H1 (cell line): ENCODE data around the gene SAMD15. TPM values are rescaled to one million over a fixed set of nuclear protein-coding genes. Genes with fewer than 3 reads are reported as not detected.

Source experiments
- CTCF ChIA-PET: fragments of 300-600 bp; sonication (Branson Sonifier 250); formaldehyde crosslinking; loops from one replicate; lab custom pipeline; 2021; ENCODE audit not compliant: partially characterized antibody; lab: Charles Lee
- POLR2A ChIA-PET: fragments of 300-600 bp; sonication (Branson Sonifier 250); formaldehyde crosslinking; loops from one replicate; lab custom pipeline; 2021; ENCODE audit warnings: inconsistent platforms; ENCODE audit not compliant: partially characterized antibody; lab: Charles Lee
- DNase-seq, 2 experiments: peaks; one replicate each; pipeline versions ENCODE4 v3.0.0 to v3.0.0-alpha.2; 2010 to 2022; ENCODE audit warnings: low spot score in 2 of 2, low read depth in 1 of 2, mixed read lengths in 1 of 2
- FAIRE-seq: peaks from 2 replicates; lab custom pipeline; 2011; peaks lifted over from hg19 to GRCh38; lab: Jason Lieb, UNC
- H2AFZ ChIP-seq: 2 replicates; pipeline ENCODE4 v1.8.1; 2012; ENCODE audit warnings: low read length, inconsistent platforms
- H2AK5ac ChIP-seq: 2 replicates; pipeline ENCODE4 v1.6.1; 2013; ENCODE audit warnings: low read depth, low read length
- H2BK120ac ChIP-seq: replicated peaks from 2 replicates; pipeline ENCODE3; 2013; ENCODE audit warnings: low read depth, low read length, inconsistent platforms
- H2BK12ac ChIP-seq: 2 replicates; pipeline ENCODE4 v1.6.1; 2013; ENCODE audit warnings: low read depth, low read length
- H2BK15ac ChIP-seq: 2 replicates; pipeline ENCODE4 v1.6.1; 2013; ENCODE audit warnings: low read length
- H2BK20ac ChIP-seq: 2 replicates; pipeline ENCODE4 v1.6.1; 2013; ENCODE audit warnings: low read length
- H2BK5ac ChIP-seq: 2 replicates; pipeline ENCODE4 v1.6.1; 2013; ENCODE audit warnings: low read depth, low read length
- H3K14ac ChIP-seq: 2 replicates; pipeline ENCODE4 v1.6.1; 2013; ENCODE audit warnings: inconsistent platforms; ENCODE audit not compliant: insufficient read length
- H3K18ac ChIP-seq: 2 replicates; pipeline ENCODE4 v1.6.1; 2013; ENCODE audit warnings: low read length; ENCODE audit errors: extremely low read depth
- H3K23ac ChIP-seq: 2 replicates; pipeline ENCODE4 v1.6.1; 2013; ENCODE audit warnings: inconsistent platforms; ENCODE audit not compliant: insufficient read length
- H3K23me2 ChIP-seq: 2 replicates; pipeline ENCODE4 v1.6.1; 2013; ENCODE audit warnings: low read depth, low read length
- H3K27ac ChIP-seq: 2 replicates; pipeline ENCODE4 v1.6.1; 2011; ENCODE audit warnings: low read depth, low read length, inconsistent platforms
- H3K27me3 ChIP-seq, 4 experiments: replicated peaks in 1 of 4; 1 replicate in 1 of 4; 2 replicates in 3 of 4; pipeline versions ENCODE4 v1.6.1 to v1.8.1; 2011 to 2013; ENCODE audit warnings: low read length in 3 of 4, mild to moderate bottlenecking in 3 of 4, inconsistent platforms in 2 of 4, mixed read lengths in 2 of 4, moderate library complexity in 1 of 4; ENCODE audit not compliant: control insufficient read depth in 3 of 4, insufficient read depth in 3 of 4; ENCODE audit errors: extremely low read depth in 1 of 4
- H3K36me3 ChIP-seq, 4 experiments: 2 replicates each; pipeline versions ENCODE4 v1.6.1 to v1.8.1; 2011 to 2013; ENCODE audit warnings: mild to moderate bottlenecking in 4 of 4, low read length in 3 of 4, moderate library complexity in 2 of 4, control low read depth in 1 of 4, inconsistent platforms in 1 of 4; ENCODE audit not compliant: insufficient read depth in 4 of 4, control insufficient read depth in 2 of 4
- H3K4ac ChIP-seq: replicated peaks from 2 replicates; pipeline ENCODE3; 2013; ENCODE audit warnings: low read length, low read depth, mixed read lengths, inconsistent platforms; ENCODE audit not compliant: insufficient read length
- H3K4me1 ChIP-seq, 4 experiments: replicated peaks in 1 of 4; 1 replicate in 1 of 4; 2 replicates in 3 of 4; pipeline versions ENCODE4 v1.6.1 to v1.8.1; 2011 to 2013; ENCODE audit warnings: low read length in 3 of 4, inconsistent platforms in 2 of 4, mixed read lengths in 1 of 4; ENCODE audit not compliant: insufficient read depth in 4 of 4, control insufficient read depth in 3 of 4
- H3K4me2 ChIP-seq, 2 experiments: 2 replicates each; pipeline versions ENCODE4 v1.6.1 to v1.8.1; 2011 to 2013; ENCODE audit warnings: low read depth in 2 of 2, low read length in 2 of 2, control low read depth in 1 of 2, inconsistent platforms in 1 of 2, mild to moderate bottlenecking in 1 of 2; ENCODE audit not compliant: insufficient read depth in 1 of 2
- H3K4me3 ChIP-seq, 4 experiments: fragments of 200-600, 300-600 bp in 1 of 4; sonication (generic), shearing (Covaris generic), sonication (Bioruptor Twin) in 1 of 4; 2 replicates each; pipeline versions ENCODE4 v1.5.1 to v1.8.1; 2011 to 2016; ENCODE audit warnings: low read length in 4 of 4, low read depth in 3 of 4, control low read depth in 2 of 4, inconsistent platforms in 2 of 4, mild to moderate bottlenecking in 2 of 4, mixed read lengths in 1 of 4, moderate library complexity in 1 of 4; ENCODE audit not compliant: insufficient read depth in 2 of 4; ENCODE audit errors: extremely low read depth in 1 of 4
- H3K56ac ChIP-seq: replicated peaks from 2 replicates; pipeline ENCODE3; 2013; ENCODE audit warnings: low read depth, mild to moderate bottlenecking, mixed read lengths, low read length, inconsistent platforms; ENCODE audit not compliant: insufficient read length
- H3K79me1 ChIP-seq: 2 replicates; pipeline ENCODE4 v1.6.1; 2013; ENCODE audit warnings: low read depth, low read length, control low read depth
- H3K79me2 ChIP-seq, 2 experiments: 2 replicates each; pipeline versions ENCODE4 v1.6.1 to v1.8.1; 2012 to 2013; ENCODE audit warnings: low read length in 2 of 2, mild to moderate bottlenecking in 2 of 2, inconsistent platforms in 1 of 2; ENCODE audit not compliant: insufficient read depth in 2 of 2, control insufficient read depth in 1 of 2
- H3K9ac ChIP-seq, 4 experiments: replicated peaks in 1 of 4; 1 replicate in 1 of 4; 2 replicates in 3 of 4; pipeline versions ENCODE4 v1.6.1 to v1.8.1; 2011 to 2013; ENCODE audit warnings: low read depth in 3 of 4, low read length in 3 of 4, control low read depth in 2 of 4, mild to moderate bottlenecking in 2 of 4, moderate library complexity in 2 of 4, inconsistent platforms in 1 of 4; ENCODE audit errors: extremely low read depth in 1 of 4
- H3K9me3 ChIP-seq, 2 experiments: 2 replicates each; pipeline versions ENCODE4 v1.6.1 to v1.8.1; 2012 to 2013; ENCODE audit warnings: mild to moderate bottlenecking in 2 of 2, moderate library complexity in 2 of 2, control low read depth in 1 of 2, inconsistent platforms in 1 of 2, low read depth in 1 of 2, low read length in 1 of 2, mixed read lengths in 1 of 2; ENCODE audit not compliant: insufficient read depth in 2 of 2
- H4K20me1 ChIP-seq, 2 experiments: replicated peaks in 1 of 2; 2 replicates each; pipeline versions ENCODE3 to v1.8.1; 2011 to 2013; ENCODE audit warnings: inconsistent platforms in 2 of 2, low read length in 2 of 2, mild to moderate bottlenecking in 1 of 2; ENCODE audit not compliant: insufficient read depth in 2 of 2, control insufficient read depth in 1 of 2
- H4K5ac ChIP-seq: 2 replicates; pipeline ENCODE4 v1.6.1; 2013; ENCODE audit warnings: low read length, low read depth, mixed read lengths, inconsistent platforms; ENCODE audit not compliant: insufficient read length
- H4K8ac ChIP-seq: 2 replicates; pipeline ENCODE4 v1.8.0; 2013; ENCODE audit warnings: mild to moderate bottlenecking, moderate library complexity, low read length, inconsistent platforms; ENCODE audit not compliant: insufficient read depth; ENCODE audit errors: extremely low read depth
- H4K91ac ChIP-seq: replicated peaks from 2 replicates; pipeline ENCODE3; 2013; ENCODE audit warnings: low read length, mixed read lengths, inconsistent platforms; ENCODE audit not compliant: insufficient read length
- BACH1 ChIP-seq: IDR thresholded peaks from 2 replicates; pipeline ENCODE4 v1.6.1; 2012; ENCODE audit warnings: low read length, improper control_type of control experiment
- BCL11A ChIP-seq, 2 experiments: IDR thresholded peaks; one replicate each; pipeline ENCODE4 v1.6.1; 2011; ENCODE audit warnings: low read depth in 2 of 2, low read length in 2 of 2, mild to moderate bottlenecking in 2 of 2
- EGR1 ChIP-seq: IDR thresholded peaks from 2 replicates; pipeline ENCODE4 v1.6.1; 2011; ENCODE audit warnings: low read depth, low read length, borderline replicate concordance
- EZH2 ChIP-seq: fragments of 200-600 bp; sonication (generic); IDR thresholded peaks from 2 replicates; pipeline ENCODE4 v1.7.1; 2012; ENCODE audit warnings: low read depth, mild to moderate bottlenecking, moderate library complexity, low read length, inconsistent platforms; ENCODE audit not compliant: severe bottlenecking
- FOSL1 ChIP-seq: IDR thresholded peaks from 2 replicates; pipeline ENCODE4 v1.6.1; 2011; ENCODE audit warnings: mild to moderate bottlenecking, low read depth, low read length, moderate library complexity; ENCODE audit not compliant: insufficient read depth
- JUND ChIP-seq: IDR thresholded peaks from 2 replicates; pipeline ENCODE4 v1.6.1; 2011; ENCODE audit warnings: mild to moderate bottlenecking, improper control_type of control experiment, low read length
- RAD21 ChIP-seq, 2 experiments: IDR thresholded peaks in 1 of 2; conservative IDR thresholded peaks in 1 of 2; 2 replicates each; pipeline ENCODE4 v1.6.1; 2011; ENCODE audit warnings: low read depth in 2 of 2, low read length in 2 of 2, improper control_type of control experiment in 1 of 2, inconsistent platforms in 1 of 2, mild to moderate bottlenecking in 1 of 2, moderate library complexity in 1 of 2
- WGBS, 2 experiments: shearing (Covaris generic) in 1 of 2; methylation state at CpG; one replicate each; pipeline versions ENCODE4 v1.1.6 to v1.1.7; 2013 to 2015; ENCODE audit warnings: low lambda C conversion rate in 2 of 2, mixed read lengths in 2 of 2, inconsistent platforms in 1 of 2, low coverage in 1 of 2, missing lambda C conversion rate in 1 of 2; ENCODE audit not compliant: insufficient replicate concordance in 2 of 2, insufficient coverage in 1 of 2, insufficient read length in 1 of 2; ENCODE audit errors: extremely low coverage in 1 of 2, missing lambda C conversion rate in 1 of 2; 5-methylcytosine and 5-hydroxymethylcytosine counted together
- polyA plus RNA-seq, 7 experiments: library from polyadenylated mRNA; depleted of rRNA in 3 of 7; stranded (reverse) in 5 of 7; unstranded in 2 of 7; fragments of >200 nt in 5 of 7; fragments of 200-250 nt in 2 of 7; gene quantifications; 1 replicate in 5 of 7; 2 replicates in 1 of 7; 4 replicates in 1 of 7; pipeline versions ENCODE4 v1.2.1 to v1.2.3, GENCODE V29; 2011 to 2013; ENCODE audit warnings: missing spikeins in 2 of 7, mixed read lengths in 2 of 7
- total RNA-seq: library from RNA; stranded (reverse); fragmentation: NEBNext Ultra II Directional; extraction: Animal tissue kit (Norgen Biotek cat#: 25700); gene quantifications from 2 replicates; pipeline ENCODE4 v1.2.1, GENCODE V29; 2021
- TF ChIP-seq, protein P1 (sequence below): IDR thresholded peaks from 2 replicates; pipeline ENCODE4 v1.6.1; 2012; ENCODE audit warnings: inconsistent platforms

The SAMD15 gene
- total and polyA plus RNA-seq, 2 of the 8 experiments (the other 6 are each of a cell fraction or from before 2014, with no cell fraction given) = 0.17 to 1.0 TPM

DNA sequence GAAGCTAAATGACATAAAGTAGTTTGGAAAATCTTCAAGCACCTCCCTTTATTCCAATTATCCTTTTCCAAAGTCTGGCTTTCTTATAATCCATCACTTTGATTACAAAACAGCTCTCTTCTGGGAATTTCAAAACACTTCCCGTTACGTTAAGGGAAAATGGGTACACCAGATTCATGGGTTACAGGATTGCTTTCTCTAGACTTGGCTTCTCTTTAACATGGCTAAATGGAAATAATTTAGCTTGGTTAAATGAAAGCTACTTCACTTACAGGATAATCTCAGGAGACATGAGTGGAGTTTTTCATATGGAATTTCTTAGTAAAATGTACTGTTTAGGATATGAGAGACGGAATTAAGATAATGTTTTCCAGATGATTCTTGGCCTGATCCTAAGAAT is 41.6 kb upstream of the SAMD15 start:
- Histone ChIP-seq H3K27ac (no peak overlapping the region), H3K9ac (no peak overlapping the region), H3K79me1 (no peaks in the 10 kb centered on the region), H3K9me3 (0 out of 4 replicates have a peak, but pooled peaks cover 0 to 2% of the 10 kb centered on the region in 2 experiments), H2BK15ac (no peak overlapping the region), H2BK120ac (no peak overlapping the region), H3K4ac (no peak overlapping the region), H2AFZ (no peak overlapping the region), H3K79me2 (no peaks in the 10 kb centered on the region), H3K56ac (no peak overlapping the region), H2BK12ac (no peak overlapping the region), H3K18ac (no peak overlapping the region), H3K4me1 (peaks cover 3 to 11% (median 5%) of the 10 kb centered on the region in 4 experiments; a peak in 5 of 7 replicates), H4K91ac (no peak overlapping the region), H3K27me3 (no peaks in the 10 kb centered on the region), H3K4me3 (no peak overlapping the region), H3K23ac (no peak overlapping the region), H4K5ac (no peak overlapping the region), H3K36me3 (no peaks in the 10 kb centered on the region), H3K14ac (no peak overlapping the region), H2BK20ac (no peak overlapping the region), H4K20me1 (no peaks in the 10 kb centered on the region), H4K8ac (no peak overlapping the region), H2AK5ac (no peak overlapping the region), H2BK5ac (no peak overlapping the region), H3K23me2 (no peaks in the 10 kb centered on the region; the same call in 1 of the 2 replicates), H3K4me2 (no peak overlapping the region)
- 92% methylated on average over 3 of the region's 3 CpGs; no CpG with 5 or more reads in 1 of the 2 experiments for WGBS, 2 experiments
- TF ChIP-seq EGR1 (no peak), RAD21 (IDR thresholded peaks at IDR 0.05 in 1 of 2, conservative IDR thresholded peaks at IDR 0.05 in 1 of 2; ENCODE audit: low read depth in 2 of 2, low read length in 2 of 2) (no peak), JUND (no peak), EZH2 (no peak), BACH1 (no peak), BCL11A (IDR thresholded peaks at IDR 0.05; ENCODE audit: low read depth in 2 of 2, low read length in 2 of 2) (no peak), FOSL1 (no peak)
- TF ChIP-seq, protein P1, sequence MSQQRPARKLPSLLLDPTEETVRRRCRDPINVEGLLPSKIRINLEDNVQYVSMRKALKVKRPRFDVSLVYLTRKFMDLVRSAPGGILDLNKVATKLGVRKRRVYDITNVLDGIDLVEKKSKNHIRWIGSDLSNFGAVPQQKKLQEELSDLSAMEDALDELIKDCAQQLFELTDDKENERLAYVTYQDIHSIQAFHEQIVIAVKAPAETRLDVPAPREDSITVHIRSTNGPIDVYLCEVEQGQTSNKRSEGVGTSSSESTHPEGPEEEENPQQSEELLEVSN = no peak
- ChIA-PET POLR2A (interaction anchor here (0.5 to 1.5 kb wide), 5 partner anchors 10 to 123 kb away, joined by 3 to 5 read pairs (median 4); no protein-coding TSS in a partner anchor), CTCF (interaction anchor here (0.9 to 2.8 kb wide), 3 partner anchors 9 to 89 kb away, joined by 3 to 7 read pairs (median 3); no protein-coding TSS in a partner anchor)
- FAIRE-seq (no peak), DNase-seq (no peak)
